ENCODE data around the gene DFFB. TPM values are rescaled to one million over a fixed set of nuclear protein-coding genes. Genes with fewer than 3 reads are reported as not detected.

DFFB gene
- total and polyA plus RNA-seq, 2 donors (not counting 3 experiments of a cell fraction or from before 2014, with no cell fraction given) = 11.7 to 11.8 TPM

GRCh38 chr1:3846541-3846940, 10.7 kb upstream of the DFFB start:
- Histone ChIP-seq H3K4me3 (replicated peaks in 1 of 3; ENCODE audit: insufficient read depth in 1 of 3, low read depth in 1 of 3, low read length in 3 of 3) (no peak overlapping the region), H4K20me1 (replicated peaks; ENCODE audit: control insufficient read depth, extremely low read depth, insufficient read depth, low read length) (no peaks in the 10 kb centered on the region), H3K4me1 (ENCODE audit: control insufficient read depth, extremely low read depth, insufficient read depth, low read length) (no peaks in the 10 kb centered on the region), H3K79me2 (ENCODE audit: control insufficient read depth, insufficient read depth, low read length) (no peaks in the 10 kb centered on the region), H3K27me3 (ENCODE audit: control insufficient read depth in 2 of 2, insufficient read depth in 2 of 2, low read length in 2 of 2) (no peaks in the 10 kb centered on the region), H3K27ac (ENCODE audit: insufficient read depth, low read depth, low read length) (no peak overlapping the region), H3K4me2 (ENCODE audit: insufficient read depth, low read length) (no peak overlapping the region), H3K9me3 (replicated peaks; ENCODE audit: control insufficient read depth, insufficient read depth, low read length) (no peaks in the 10 kb centered on the region), H3K9me1 (replicated peaks; ENCODE audit: control insufficient read depth, extremely low read depth, insufficient read depth, low read length) (no peaks in the 10 kb centered on the region), H3K36me3 (ENCODE audit: control insufficient read depth in 2 of 2, extremely low read depth in 1 of 2, insufficient read depth in 2 of 2, low read length in 2 of 2) (peaks cover 7 to 12% of the 10 kb centered on the region in 2 experiments), H2AFZ (ENCODE audit: low read depth, low read length) (no peak overlapping the region), H3K9ac (replicated peaks; ENCODE audit: extremely low read depth, insufficient read depth, low read length) (no peak overlapping the region)
- no TSS peak for BruUV-seq (replicated peaks)
- DNase-seq (ENCODE audit: low read depth, low spot score) (peak; percentile 32), FAIRE-seq (no peak)
- ChIA-PET POLR2A (no interaction called here), CTCF (interaction anchor here (0.7 to 1.5 kb wide), 2 partner anchors 10 to 11 kb away, joined by 3 to 4 read pairs; no protein-coding TSS in a partner anchor)
- TF ChIP-seq JUN (IDR thresholded peaks at IDR 0.05; ENCODE audit: borderline replicate concordance, insufficient read depth, insufficient read length, low read depth) (no peak), GATA2 (IDR thresholded peaks at IDR 0.05; ENCODE audit: insufficient read depth, insufficient read length, low read depth, low read length) (no peak), FOS (IDR thresholded peaks at IDR 0.05; ENCODE audit: borderline replicate concordance, insufficient read depth, low read length) (no peak), MYC (IDR thresholded peaks at IDR 0.05; ENCODE audit: low read depth, low read length) (no peak)
- TF ChIP-seq, protein P1, sequence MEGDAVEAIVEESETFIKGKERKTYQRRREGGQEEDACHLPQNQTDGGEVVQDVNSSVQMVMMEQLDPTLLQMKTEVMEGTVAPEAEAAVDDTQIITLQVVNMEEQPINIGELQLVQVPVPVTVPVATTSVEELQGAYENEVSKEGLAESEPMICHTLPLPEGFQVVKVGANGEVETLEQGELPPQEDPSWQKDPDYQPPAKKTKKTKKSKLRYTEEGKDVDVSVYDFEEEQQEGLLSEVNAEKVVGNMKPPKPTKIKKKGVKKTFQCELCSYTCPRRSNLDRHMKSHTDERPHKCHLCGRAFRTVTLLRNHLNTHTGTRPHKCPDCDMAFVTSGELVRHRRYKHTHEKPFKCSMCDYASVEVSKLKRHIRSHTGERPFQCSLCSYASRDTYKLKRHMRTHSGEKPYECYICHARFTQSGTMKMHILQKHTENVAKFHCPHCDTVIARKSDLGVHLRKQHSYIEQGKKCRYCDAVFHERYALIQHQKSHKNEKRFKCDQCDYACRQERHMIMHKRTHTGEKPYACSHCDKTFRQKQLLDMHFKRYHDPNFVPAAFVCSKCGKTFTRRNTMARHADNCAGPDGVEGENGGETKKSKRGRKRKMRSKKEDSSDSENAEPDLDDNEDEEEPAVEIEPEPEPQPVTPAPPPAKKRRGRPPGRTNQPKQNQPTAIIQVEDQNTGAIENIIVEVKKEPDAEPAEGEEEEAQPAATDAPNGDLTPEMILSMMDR (IDR thresholded peaks at IDR 0.05; ENCODE audit: extremely low read depth in 1 of 2, insufficient read depth in 1 of 2, low read depth in 1 of 2, low read length in 2 of 2) = no peak
- intact Hi-C loops (cut with micrococcal nuclease) = no loop called here
- dilution Hi-C loops (cut with MboI; ENCODE audit: extremely low pct_ligation_motif_present, low sequenced_read_pairs) = no loop called here

DNA sequence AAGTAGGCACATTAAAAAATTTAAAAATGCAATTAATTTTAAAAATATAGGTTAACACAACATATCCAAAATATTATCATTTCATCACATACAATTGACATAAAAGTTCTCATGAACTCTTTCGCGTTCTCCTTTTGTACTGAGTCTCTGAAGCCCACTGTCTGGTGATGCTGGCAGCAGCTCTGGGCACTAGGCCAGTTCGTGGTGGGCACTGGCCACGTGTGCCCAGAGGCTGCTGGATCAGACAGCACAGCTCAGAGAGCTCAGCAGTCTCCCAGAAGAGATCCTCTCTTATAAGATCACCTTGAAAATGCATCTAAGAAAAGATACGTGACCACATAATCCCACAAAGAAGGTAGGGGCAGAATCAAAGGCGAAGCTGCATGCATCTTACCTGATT, 10.2 kb upstream of the DFFB start:
- Histone ChIP-seq H3K4me2 (ENCODE audit: insufficient read depth, low read length) (no peak overlapping the region), H3K27ac (ENCODE audit: insufficient read depth, low read depth, low read length) (no peak overlapping the region), H3K4me3 (replicated peaks in 1 of 3; ENCODE audit: insufficient read depth in 1 of 3, low read depth in 1 of 3, low read length in 3 of 3) (no peak overlapping the region), H3K27me3 (ENCODE audit: control insufficient read depth in 2 of 2, insufficient read depth in 2 of 2, low read length in 2 of 2) (no peaks in the 10 kb centered on the region), H3K9me1 (replicated peaks; ENCODE audit: control insufficient read depth, extremely low read depth, insufficient read depth, low read length) (no peaks in the 10 kb centered on the region), H3K9ac (replicated peaks; ENCODE audit: extremely low read depth, insufficient read depth, low read length) (no peak overlapping the region), H3K79me2 (ENCODE audit: control insufficient read depth, insufficient read depth, low read length) (no peaks in the 10 kb centered on the region), H2AFZ (ENCODE audit: low read depth, low read length) (no peak overlapping the region), H3K9me3 (replicated peaks; ENCODE audit: control insufficient read depth, insufficient read depth, low read length) (no peaks in the 10 kb centered on the region), H4K20me1 (replicated peaks; ENCODE audit: control insufficient read depth, extremely low read depth, insufficient read depth, low read length) (no peaks in the 10 kb centered on the region), H3K4me1 (ENCODE audit: control insufficient read depth, extremely low read depth, insufficient read depth, low read length) (no peaks in the 10 kb centered on the region), H3K36me3 (ENCODE audit: control insufficient read depth in 2 of 2, extremely low read depth in 1 of 2, insufficient read depth in 2 of 2, low read length in 2 of 2) (peaks cover 7 to 12% of the 10 kb centered on the region in 2 experiments)
- dilution Hi-C loops (cut with MboI; ENCODE audit: extremely low pct_ligation_motif_present, low sequenced_read_pairs) = no loop called here
- TF ChIP-seq POLR2AphosphoS5 (IDR thresholded peaks at IDR 0.05; ENCODE audit: insufficient read depth, low read depth, low read length) = no peak
- TF ChIP-seq JUN (IDR thresholded peaks at IDR 0.05; ENCODE audit: borderline replicate concordance, insufficient read depth, insufficient read length, low read depth) = no peak
- TF ChIP-seq EZH2 (IDR thresholded peaks at IDR 0.05; ENCODE audit: borderline replicate concordance, low read depth, low read length, severe bottlenecking) = no peak
- TF ChIP-seq, protein P1 (IDR thresholded peaks at IDR 0.05; ENCODE audit: extremely low read depth in 1 of 2, insufficient read depth in 1 of 2, low read depth in 1 of 2, low read length in 2 of 2) = no peak
- TF ChIP-seq GATA2 (IDR thresholded peaks at IDR 0.05; ENCODE audit: insufficient read depth, insufficient read length, low read depth, low read length) = no peak
- TF ChIP-seq FOS (IDR thresholded peaks at IDR 0.05; ENCODE audit: borderline replicate concordance, insufficient read depth, low read length) = no peak
- no peak for TF ChIP-seq MYC (IDR thresholded peaks at IDR 0.05; ENCODE audit: low read depth, low read length)
- POLR2A ChIA-PET = no interaction called here
- CTCF ChIA-PET = interaction anchor here (1.5 kb wide), 1 partner anchor 11 kb away, joined by 4 read pairs; no protein-coding TSS in a partner anchor
- intact Hi-C loops (cut with micrococcal nuclease) = no loop called here
- no TSS peak for BruUV-seq (replicated peaks)
- FAIRE-seq (no peak), DNase-seq (ENCODE audit: low read depth, low spot score) (no peak)
